H9 (cell line): ENCODE results near the gene P4HA3. TPM values are rescaled to one million over a fixed set of nuclear protein-coding genes. Genes with fewer than 3 reads are reported as not detected.

Experiments
- DNase-seq: peaks from one replicate; pipeline ENCODE4 v3.0.0-alpha.2; 2017
- H2AFZ ChIP-seq: one replicate; pipeline ENCODE4 v1.6.1; 2013; ENCODE audit warnings: mild to moderate bottlenecking, low read length, control low read depth, moderate library complexity
- H2AK5ac ChIP-seq: 2 replicates; pipeline ENCODE4 v1.6.1; 2013; ENCODE audit warnings: low read length, control low read depth, mixed read lengths; ENCODE audit not compliant: insufficient read length
- H2BK120ac ChIP-seq: one replicate; pipeline ENCODE4 v1.6.1; 2013; ENCODE audit warnings: low read depth, mild to moderate bottlenecking, low read length, control low read depth, inconsistent platforms; ENCODE audit not compliant: poor library complexity, severe bottlenecking
- H2BK12ac ChIP-seq: 2 replicates; pipeline ENCODE4 v1.6.1; 2013; ENCODE audit warnings: low read length, control low read depth, mixed read lengths, low read depth; ENCODE audit not compliant: insufficient read length
- H2BK15ac ChIP-seq: 2 replicates; pipeline ENCODE4 v1.6.1; 2013; ENCODE audit warnings: low read depth, low read length, control low read depth
- H2BK20ac ChIP-seq: one replicate; pipeline ENCODE4 v1.6.1; 2013; ENCODE audit warnings: low read depth, mild to moderate bottlenecking, low read length, control low read depth, inconsistent platforms; ENCODE audit not compliant: poor library complexity, severe bottlenecking
- H2BK5ac ChIP-seq: 2 replicates; pipeline ENCODE4 v1.6.1; 2013; ENCODE audit warnings: low read length, control low read depth, mixed read lengths; ENCODE audit not compliant: insufficient read length
- H3K14ac ChIP-seq: 2 replicates; pipeline ENCODE4 v1.6.1; 2013; ENCODE audit warnings: low read length, control low read depth; ENCODE audit not compliant: insufficient read depth
- H3K18ac ChIP-seq: 2 replicates; pipeline ENCODE4 v1.6.1; 2013; ENCODE audit warnings: low read depth, mild to moderate bottlenecking, mixed read lengths, low read length, control low read depth; ENCODE audit not compliant: insufficient read length
- H3K23ac ChIP-seq: 2 replicates; pipeline ENCODE4 v1.6.1; 2013; ENCODE audit warnings: low read length, control low read depth, mixed read lengths, low read depth; ENCODE audit not compliant: insufficient read length
- H3K23me2 ChIP-seq: 2 replicates; pipeline ENCODE4 v1.6.1; 2013; ENCODE audit warnings: low read depth, mild to moderate bottlenecking, mixed read lengths, low read length, control low read depth; ENCODE audit not compliant: insufficient read length, poor library complexity, severe bottlenecking
- H3K27ac ChIP-seq: 2 replicates; pipeline ENCODE4 v1.5.1; 2013; ENCODE audit warnings: low read length, control low read depth, mixed read lengths, low read depth; ENCODE audit not compliant: insufficient read length
- H3K27me3 ChIP-seq: 2 replicates; pipeline ENCODE4 v1.6.1; 2013; ENCODE audit warnings: low read length, control low read depth, inconsistent platforms; ENCODE audit not compliant: insufficient read depth
- H3K4ac ChIP-seq: 2 replicates; pipeline ENCODE4 v1.6.1; 2013; ENCODE audit warnings: low read depth, mild to moderate bottlenecking, control low read depth, inconsistent platforms, low read length, moderate library complexity
- H3K4me1 ChIP-seq: 2 replicates; pipeline ENCODE4 v1.6.1; 2013; ENCODE audit warnings: low read length, control low read depth, inconsistent platforms; ENCODE audit not compliant: insufficient read depth
- H3K4me2 ChIP-seq: 2 replicates; pipeline ENCODE4 v1.6.1; 2013; ENCODE audit warnings: low read length, control low read depth, mixed read lengths; ENCODE audit not compliant: insufficient read length, insufficient read depth
- H3K56ac ChIP-seq: 2 replicates; pipeline ENCODE4 v1.6.1; 2013; ENCODE audit warnings: low read depth, mild to moderate bottlenecking, mixed read lengths, low read length, control low read depth; ENCODE audit not compliant: insufficient read length
- H3K79me1 ChIP-seq: 2 replicates; pipeline ENCODE4 v1.6.1; 2013; ENCODE audit warnings: low read depth, mild to moderate bottlenecking, moderate library complexity, low read length, control low read depth, inconsistent platforms; ENCODE audit not compliant: insufficient read depth, poor library complexity, severe bottlenecking
- H3K79me2 ChIP-seq: 2 replicates; pipeline ENCODE4 v1.6.1; 2013; ENCODE audit warnings: low read length, control low read depth, inconsistent platforms; ENCODE audit not compliant: insufficient read depth
- H3K9ac ChIP-seq: 2 replicates; pipeline ENCODE4 v1.6.1; 2013; ENCODE audit warnings: low read length, control low read depth, mixed read lengths; ENCODE audit not compliant: insufficient read length; ENCODE audit errors: extremely low read depth
- H3K9me3 ChIP-seq: one replicate; pipeline ENCODE4 v1.6.1; 2013; ENCODE audit warnings: low read depth, low read length, inconsistent platforms; ENCODE audit not compliant: control insufficient read depth
- H3T11ph ChIP-seq: one replicate; pipeline ENCODE4 v1.6.1; 2013; ENCODE audit warnings: mild to moderate bottlenecking, low read length, control low read depth, inconsistent platforms
- H4K20me1 ChIP-seq: one replicate; pipeline ENCODE4 v1.6.1; 2013; ENCODE audit not compliant: control insufficient read depth, insufficient read length, insufficient read depth
- H4K5ac ChIP-seq: 2 replicates; pipeline ENCODE4 v1.6.1; 2013; ENCODE audit warnings: low read depth, mild to moderate bottlenecking, mixed read lengths, low read length, control low read depth; ENCODE audit not compliant: insufficient read length
- H4K8ac ChIP-seq: replicated peaks from 2 replicates; pipeline ENCODE4 v1.6.1; 2013; ENCODE audit warnings: low read length, control low read depth, mixed read lengths, low read depth; ENCODE audit not compliant: insufficient read length
- H4K91ac ChIP-seq: 2 replicates; pipeline ENCODE4 v1.6.1; 2013; ENCODE audit warnings: low read depth, mild to moderate bottlenecking, moderate library complexity, mixed read lengths, low read length, control low read depth; ENCODE audit not compliant: insufficient read length
- H3K27ac Mint-ChIP-seq, 3 experiments: 2 replicates in 2 of 3; 3 replicates in 1 of 3; pipeline ENCODE4 v1.8.0; 2020 to 2021; ENCODE audit warnings: mixed read lengths in 3 of 3, mild to moderate bottlenecking in 1 of 3, moderate library complexity in 1 of 3
- H3K27me3 Mint-ChIP-seq: 2 replicates; pipeline ENCODE4 v1.8.0; 2021; ENCODE audit warnings: low read depth, mild to moderate bottlenecking, moderate library complexity, mixed read lengths
- H3K36me3 Mint-ChIP-seq, 3 experiments: 2 replicates in 2 of 3; 3 replicates in 1 of 3; pipeline ENCODE4 v1.8.0; 2020 to 2021; ENCODE audit warnings: low read depth in 3 of 3, mixed read lengths in 3 of 3; ENCODE audit not compliant: insufficient read depth in 1 of 3
- H3K4me1 Mint-ChIP-seq, 2 experiments: 2 replicates each; pipeline ENCODE4 v1.8.0; 2020; ENCODE audit warnings: mixed read lengths in 2 of 2
- H3K4me3 Mint-ChIP-seq, 2 experiments: 2 replicates in 1 of 2; 3 replicates in 1 of 2; pipeline ENCODE4 v1.8.0; 2020 to 2021; ENCODE audit warnings: mild to moderate bottlenecking in 2 of 2, mixed read lengths in 2 of 2, moderate library complexity in 1 of 2
- H3K9me3 Mint-ChIP-seq, 2 experiments: 2 replicates in 1 of 2; 3 replicates in 1 of 2; pipeline ENCODE4 v1.8.0; 2020; ENCODE audit warnings: mild to moderate bottlenecking in 2 of 2, mixed read lengths in 2 of 2, moderate library complexity in 1 of 2
- CTCF ChIP-seq: fragments of 200-600 bp; sonication (generic); conservative IDR thresholded peaks from 3 replicates; pipeline ENCODE4 v1.8.0; 2021; ENCODE audit warnings: antibody characterized with exemption, mild to moderate bottlenecking
- WGBS: extraction: QIAGEN DNeasy Blood & Tissue Kit; methylation state at CpG from one replicate; pipeline ENCODE4 v1.1.7; 2013; ENCODE audit warnings: missing lambda C conversion rate, low lambda C conversion rate, mixed read lengths; ENCODE audit not compliant: insufficient read length; ENCODE audit errors: extremely low coverage; 5-methylcytosine and 5-hydroxymethylcytosine counted together
- total RNA-seq: library from RNA; stranded (reverse); gene quantifications from 2 replicates; pipeline ENCODE4 v1.2.1, GENCODE V29; 2021

Gene P4HA3
- total RNA-seq, 1 experiment from 2014 or later = not detected

DNA sequence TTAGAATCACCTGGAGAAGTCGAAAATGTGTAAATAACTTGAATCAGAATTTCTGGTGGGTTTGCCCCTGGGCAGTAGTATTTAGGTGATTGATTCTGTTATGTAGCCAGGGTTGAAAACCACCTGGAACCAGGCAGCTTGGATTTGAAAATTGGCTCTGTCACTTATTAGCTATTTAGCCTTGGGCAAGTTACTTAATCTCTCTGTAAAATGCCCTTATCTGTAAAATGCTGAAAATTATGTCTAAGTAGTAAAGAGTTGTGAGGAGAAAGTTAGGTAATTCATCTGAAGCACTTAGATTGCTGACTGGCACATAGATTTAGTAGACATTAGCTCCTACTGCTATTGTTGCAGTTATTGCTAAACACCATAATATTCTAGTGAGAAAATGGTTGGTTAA, 91.1 kb downstream of the P4HA3 start:
- no peak overlapping the region for H3K9ac ChIP-seq
- Mint-ChIP-seq H3K9me3 (peaks cover 0 to 3% of the 10 kb centered on the region in 2 experiments; a peak in 2 of 5 replicates), H3K27me3 (no peaks in the 10 kb centered on the region), H3K36me3 (peaks cover 3 to 13% (median 13%) of the 10 kb centered on the region in 3 experiments), H3K4me1 (no peaks in the 10 kb centered on the region), H3K27ac (no peak overlapping the region), H3K4me3 (no peak overlapping the region)
- no peak overlapping the region for H3K56ac ChIP-seq
- no peak overlapping the region for H2AFZ ChIP-seq
- no CpG with 5 or more reads among the region's 1 CpG for WGBS
- TF ChIP-seq CTCF = no peak
- H2BK20ac ChIP-seq = no peak overlapping the region
- H3K23me2 ChIP-seq = no peaks in the 10 kb centered on the region
- no peak overlapping the region for H2BK5ac ChIP-seq
- no peaks in the 10 kb centered on the region for H3K4me1 ChIP-seq
- H2AK5ac ChIP-seq = no peak overlapping the region
- no peaks in the 10 kb centered on the region for H3K79me1 ChIP-seq
- H4K8ac ChIP-seq = no peak overlapping the region
- H3K18ac ChIP-seq = no peak overlapping the region
- no peaks in the 10 kb centered on the region for H4K20me1 ChIP-seq
- no peak overlapping the region for H3K23ac ChIP-seq
- H2BK120ac ChIP-seq = no peak overlapping the region
- no peak for DNase-seq
- H3K4me2 ChIP-seq = no peak overlapping the region
- H3K4ac ChIP-seq = no peak overlapping the region
- H4K5ac ChIP-seq = no peak overlapping the region
- no peaks in the 10 kb centered on the region for H3K9me3 ChIP-seq
- H3K14ac ChIP-seq = no peak overlapping the region
- no peak overlapping the region for H4K91ac ChIP-seq
- no peak overlapping the region for H3T11ph ChIP-seq
- H3K27ac ChIP-seq = no peak overlapping the region
- no peak overlapping the region for H2BK15ac ChIP-seq
- H3K27me3 ChIP-seq = no peaks in the 10 kb centered on the region
- no peak overlapping the region for H2BK12ac ChIP-seq
- no peaks in the 10 kb centered on the region for H3K79me2 ChIP-seq

Other genes starting within 250 kb of the P4HA3 start
- 22.0 and 25.9 TPM in 2 replicates for gene C2CD3, start 140.6 kb downstream of the P4HA3 start, total RNA-seq
- gene PPME1, start 140.4 kb downstream of the P4HA3 start, total RNA-seq = 39.4 and 40.7 TPM in 2 replicates
- gene PGM2L1, start 86.8 kb upstream of the P4HA3 start, total RNA-seq = 16.9 and 17.7 TPM in 2 replicates
- gene KCNE3, start 155.9 kb upstream of the P4HA3 start, total RNA-seq = 4.9 and 5.6 TPM in 2 replicates
- gene LIPT2, start 182.1 kb upstream of the P4HA3 start, total RNA-seq = 7.1 and 8.2 TPM in 2 replicates